Measurements from ENCODE around the gene ATP13A2. TPM values are rescaled to one million over a fixed set of nuclear protein-coding genes. Genes with fewer than 3 reads are reported as not detected.

Gene ATP13A2
- polyA plus RNA-seq, 1 experiment: 5.6 TPM

- CTCF ChIA-PET: interaction anchor here (0.8 kb wide), 1 partner anchor 26 kb away, joined by 4 read pairs; no protein-coding TSS in a partner anchor
- POLR2A ChIA-PET: no interaction called here
- no peaks in the 10 kb centered on the region for H3K27me3 ChIP-seq (ENCODE audit: control insufficient read depth, insufficient read depth, low read length)
- DNase-seq (ENCODE audit: low read depth, low spot score): no peak
- no peak overlapping the region for H3K27ac ChIP-seq (ENCODE audit: low read depth, low read length)
- no peak overlapping the region for H3K4me3 ChIP-seq (ENCODE audit: low read depth, low read length)
- TF ChIP-seq, protein P1, sequence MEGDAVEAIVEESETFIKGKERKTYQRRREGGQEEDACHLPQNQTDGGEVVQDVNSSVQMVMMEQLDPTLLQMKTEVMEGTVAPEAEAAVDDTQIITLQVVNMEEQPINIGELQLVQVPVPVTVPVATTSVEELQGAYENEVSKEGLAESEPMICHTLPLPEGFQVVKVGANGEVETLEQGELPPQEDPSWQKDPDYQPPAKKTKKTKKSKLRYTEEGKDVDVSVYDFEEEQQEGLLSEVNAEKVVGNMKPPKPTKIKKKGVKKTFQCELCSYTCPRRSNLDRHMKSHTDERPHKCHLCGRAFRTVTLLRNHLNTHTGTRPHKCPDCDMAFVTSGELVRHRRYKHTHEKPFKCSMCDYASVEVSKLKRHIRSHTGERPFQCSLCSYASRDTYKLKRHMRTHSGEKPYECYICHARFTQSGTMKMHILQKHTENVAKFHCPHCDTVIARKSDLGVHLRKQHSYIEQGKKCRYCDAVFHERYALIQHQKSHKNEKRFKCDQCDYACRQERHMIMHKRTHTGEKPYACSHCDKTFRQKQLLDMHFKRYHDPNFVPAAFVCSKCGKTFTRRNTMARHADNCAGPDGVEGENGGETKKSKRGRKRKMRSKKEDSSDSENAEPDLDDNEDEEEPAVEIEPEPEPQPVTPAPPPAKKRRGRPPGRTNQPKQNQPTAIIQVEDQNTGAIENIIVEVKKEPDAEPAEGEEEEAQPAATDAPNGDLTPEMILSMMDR (IDR thresholded peaks at IDR 0.05; ENCODE audit: low read depth, low read length): no peak
- no peaks in the 10 kb centered on the region for H3K9me3 ChIP-seq (ENCODE audit: control insufficient read depth, insufficient read depth, low read length)
These were observed 8.8 kb upstream of the ATP13A2 start for GRCh38 chr1:17020502-17020901.

GRCh38 chr1:17018849-17019248 is 7.1 kb upstream of the ATP13A2 start:
- TF ChIP-seq, protein P1 (IDR thresholded peaks at IDR 0.05; ENCODE audit: low read depth, low read length): no peak
- H3K9me3 ChIP-seq (ENCODE audit: control insufficient read depth, insufficient read depth, low read length): no peaks in the 10 kb centered on the region
- CTCF ChIA-PET: interaction anchor here (0.7 to 1.0 kb wide), 2 partner anchors 25 to 67 kb away, joined by 4 to 5 read pairs; no protein-coding TSS in a partner anchor
- no peak overlapping the region for H3K4me3 ChIP-seq (ENCODE audit: low read depth, low read length)
- POLR2A ChIA-PET: no interaction called here
- H3K27me3 ChIP-seq (ENCODE audit: control insufficient read depth, insufficient read depth, low read length): no peaks in the 10 kb centered on the region
- no peak overlapping the region for H3K27ac ChIP-seq (ENCODE audit: low read depth, low read length)
- DNase-seq (ENCODE audit: low read depth, low spot score): no peak

- Histone ChIP-seq H3K9me3 (ENCODE audit: control insufficient read depth, insufficient read depth, low read length) (no peaks in the 10 kb centered on the region), H3K4me3 (ENCODE audit: low read depth, low read length) (no peak overlapping the region), H3K27me3 (ENCODE audit: control insufficient read depth, insufficient read depth, low read length) (no peaks in the 10 kb centered on the region), H3K27ac (ENCODE audit: low read depth, low read length) (no peak overlapping the region)
- TF ChIP-seq, protein P1 (IDR thresholded peaks at IDR 0.05; ENCODE audit: low read depth, low read length): no peak
- ChIA-PET POLR2A (no interaction called here), CTCF (no interaction called here)
- no peak for DNase-seq (ENCODE audit: low read depth, low spot score)
These were observed 5.7 kb upstream of the ATP13A2 start for GRCh38 chr1:17017435-17017834.

DNA sequence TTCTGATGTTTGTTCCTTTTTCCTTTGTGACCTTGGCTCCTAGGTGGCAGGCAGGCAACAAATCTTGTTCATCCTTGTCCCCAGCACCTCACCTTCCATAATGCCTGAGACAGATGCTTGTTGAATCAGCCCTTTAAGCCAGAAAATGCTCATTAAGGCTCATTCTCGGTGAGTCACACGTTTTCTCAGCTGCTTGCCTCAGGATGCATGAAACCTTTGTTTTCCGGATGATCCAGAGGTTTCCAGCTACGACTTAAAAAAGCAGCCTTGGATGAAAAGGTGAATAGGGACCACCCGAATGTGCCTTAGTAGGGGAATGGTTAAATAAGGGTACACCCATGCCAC is 4.6 kb upstream of the ATP13A2 start:
- Histone ChIP-seq H3K27me3 (ENCODE audit: control insufficient read depth, insufficient read depth, low read length) (no peaks in the 10 kb centered on the region), H3K9me3 (ENCODE audit: control insufficient read depth, insufficient read depth, low read length) (no peaks in the 10 kb centered on the region; the same call in 1 of the 2 replicates), H3K27ac (ENCODE audit: low read depth, low read length) (no peak overlapping the region), H3K4me3 (ENCODE audit: low read depth, low read length) (no peak overlapping the region)
- TF ChIP-seq, protein P1 (IDR thresholded peaks at IDR 0.05; ENCODE audit: low read depth, low read length): no peak
- no peak for DNase-seq (ENCODE audit: low read depth, low spot score)
- ChIA-PET POLR2A (no interaction called here), CTCF (interaction anchor here (0.7 to 1.5 kb wide), 2 partner anchors 47 to 56 kb away, joined by 3 to 4 read pairs; no protein-coding TSS in a partner anchor)

DNA sequence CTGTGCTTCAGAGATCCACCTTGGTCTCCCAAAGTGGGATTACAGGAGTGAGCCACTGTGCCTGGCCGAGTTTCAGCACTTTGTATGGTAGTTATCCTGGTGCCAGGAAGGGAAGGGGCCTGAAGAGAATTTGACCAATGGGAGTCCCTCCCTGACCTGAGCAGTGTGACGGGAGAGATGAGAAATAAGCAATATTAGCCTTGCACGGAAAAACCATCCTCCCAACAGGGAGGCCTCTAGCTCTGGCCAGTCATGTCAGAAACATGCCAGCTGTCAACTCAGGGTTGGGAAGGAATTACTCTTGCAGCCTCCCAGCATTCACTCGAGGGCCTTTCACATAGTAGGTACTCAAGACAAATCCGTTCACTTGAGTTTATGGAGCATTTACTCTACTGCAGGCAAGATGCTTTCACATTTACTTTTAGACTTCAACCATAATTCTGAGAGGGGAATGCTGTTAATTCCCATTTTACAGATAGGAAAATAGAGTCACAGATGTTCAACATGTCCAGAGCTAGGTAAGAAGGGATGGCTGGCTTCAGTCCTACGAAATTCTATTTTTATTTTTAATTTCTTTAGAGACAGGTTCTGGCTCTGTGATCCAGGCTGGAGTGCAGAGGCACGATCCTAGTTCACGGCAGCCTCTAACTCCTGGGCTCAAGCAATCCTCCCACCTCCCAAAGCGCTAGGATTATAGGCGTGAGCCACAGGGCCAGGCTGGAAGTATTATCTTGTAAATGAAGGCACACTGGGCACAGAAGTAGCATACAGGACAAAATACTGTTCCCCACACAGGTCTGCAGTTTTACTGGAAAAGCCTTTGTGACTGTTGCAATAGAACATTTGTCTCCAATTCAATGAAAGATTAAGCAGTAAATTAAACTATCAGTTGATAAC is 3.2 kb upstream of the ATP13A2 start:
- H3K27me3 ChIP-seq (ENCODE audit: control insufficient read depth, insufficient read depth, low read length): no peaks in the 10 kb centered on the region
- H3K4me3 ChIP-seq (ENCODE audit: low read depth, low read length): no peak overlapping the region
- H3K27ac ChIP-seq (ENCODE audit: low read depth, low read length): no peak overlapping the region
- CTCF ChIA-PET: interaction anchor here (1.5 to 1.8 kb wide), 2 partner anchors 54 to 63 kb away, joined by 4 to 7 read pairs; no protein-coding TSS in a partner anchor
- DNase-seq (ENCODE audit: low read depth, low spot score): no peak
- H3K9me3 ChIP-seq (ENCODE audit: control insufficient read depth, insufficient read depth, low read length): no peaks in the 10 kb centered on the region; the same call in 1 of the 2 replicates
- POLR2A ChIA-PET: interaction anchor here (0.7 kb wide), 1 partner anchor 18 kb away, joined by 5 read pairs; no protein-coding TSS in a partner anchor
- TF ChIP-seq, protein P1 (IDR thresholded peaks at IDR 0.05; ENCODE audit: low read depth, low read length): no peak

All from AG04450 (cell line).